Stimulated activated CD4-positive, alpha-beta T cell treated with anti-CD3 and anti-CD28 coated beads, TNF-alpha, amount 100 ng/mL, for 1 hour (primary cell): Measurements from ENCODE around the gene WDTC1.

Experiments
- DNase-seq, 3 donors: peaks; one replicate each; pipeline ENCODE4 v3.0.0-alpha.2; 2020; ENCODE audit warnings: low read depth in 3 of 3, low spot score in 1 of 3

Gene WDTC1

DNA sequence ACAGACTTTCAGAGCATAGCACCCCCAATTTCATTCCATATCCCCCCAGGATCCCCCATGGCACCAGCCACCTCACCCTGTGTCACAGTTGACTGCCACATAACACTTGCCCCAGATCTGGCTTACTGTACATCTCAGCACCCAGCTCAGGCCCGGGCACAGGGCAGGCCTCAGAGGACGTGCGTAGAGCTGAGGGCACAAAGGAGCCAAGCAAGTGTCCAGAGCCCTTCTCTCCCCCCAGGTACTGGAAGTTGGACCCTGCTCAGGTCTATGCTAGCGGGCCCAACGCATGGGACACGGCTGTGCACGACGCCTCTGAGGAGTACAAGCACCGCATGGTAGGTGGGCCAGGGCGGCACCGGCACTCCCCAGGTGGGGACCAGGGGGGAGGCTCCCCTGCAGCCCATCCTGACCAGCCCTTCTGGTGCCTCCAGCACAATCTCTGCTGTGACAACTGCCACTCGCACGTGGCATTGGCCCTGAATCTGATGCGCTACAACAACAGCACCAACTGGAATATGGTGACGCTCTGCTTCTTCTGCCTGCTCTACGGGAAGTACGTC lies 99.4 kb downstream of the WDTC1 start:
- DNase-seq, result no peak

DNA sequence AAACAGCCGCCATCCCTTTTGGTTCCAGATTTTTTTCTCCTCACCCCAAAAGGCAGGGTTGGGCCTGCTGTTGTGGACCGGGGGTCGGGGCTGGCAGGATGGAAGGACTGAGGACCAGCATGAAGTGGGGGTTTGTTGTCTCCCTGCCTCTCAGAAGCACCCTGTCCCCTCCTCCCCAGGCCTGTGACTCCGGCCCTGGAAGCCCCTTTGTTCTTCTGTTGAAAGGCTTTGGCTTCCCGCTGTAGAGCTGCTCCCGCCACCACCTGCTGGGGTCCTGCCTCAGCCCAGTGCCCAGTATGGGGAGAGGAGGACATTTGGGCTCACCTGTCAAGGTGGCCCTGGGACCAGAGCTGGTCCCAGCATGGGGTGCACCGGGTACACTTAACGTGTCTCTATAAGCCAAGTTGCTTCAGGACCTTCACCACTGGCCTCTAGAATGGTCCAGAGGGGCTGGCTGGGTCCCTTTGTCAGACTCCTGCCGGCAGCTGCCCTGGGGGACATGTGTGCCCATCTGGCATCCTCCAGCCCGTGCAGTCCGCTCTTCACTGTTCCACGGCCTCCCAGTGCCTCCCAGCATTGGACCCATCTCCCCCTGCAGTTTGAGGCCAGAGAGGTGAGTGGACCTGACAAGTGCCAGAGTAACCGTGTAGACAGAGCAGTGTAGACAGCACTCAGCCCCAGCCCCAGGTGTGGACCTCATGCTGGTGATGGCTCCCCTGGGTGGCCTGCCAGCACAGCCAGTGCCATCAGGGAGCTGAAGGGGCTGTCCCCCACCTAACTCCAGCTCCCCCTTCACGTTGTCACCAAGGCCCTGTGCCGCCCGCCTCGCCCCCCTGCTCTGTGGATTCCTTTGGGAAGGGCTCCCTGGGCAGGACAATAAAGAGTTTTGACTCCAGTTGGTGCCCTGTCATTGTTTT lies 101.3 kb downstream of the WDTC1 start:
- DNase-seq, result no peak

DNA sequence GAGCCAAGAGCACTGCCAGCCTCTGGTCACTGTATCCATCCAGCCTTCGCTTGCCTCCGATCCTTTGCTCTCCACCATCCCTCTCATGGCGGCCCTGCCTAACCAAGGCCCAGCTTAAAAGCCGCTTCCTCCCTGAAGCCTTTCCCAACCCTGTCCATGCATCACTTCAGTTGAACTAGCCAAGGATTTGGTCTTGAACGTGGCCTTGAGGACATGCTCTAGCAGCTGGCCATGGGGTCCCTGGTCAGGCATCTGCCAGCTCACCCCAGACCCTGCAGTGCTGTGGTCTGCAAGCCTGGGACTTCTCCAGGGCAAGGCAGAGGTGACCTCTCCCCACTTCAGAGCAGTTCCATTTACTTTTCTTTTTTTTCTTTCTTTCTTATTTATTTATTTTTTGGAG lies 102.3 kb downstream of the WDTC1 start:
- no peak for DNase-seq

DNA sequence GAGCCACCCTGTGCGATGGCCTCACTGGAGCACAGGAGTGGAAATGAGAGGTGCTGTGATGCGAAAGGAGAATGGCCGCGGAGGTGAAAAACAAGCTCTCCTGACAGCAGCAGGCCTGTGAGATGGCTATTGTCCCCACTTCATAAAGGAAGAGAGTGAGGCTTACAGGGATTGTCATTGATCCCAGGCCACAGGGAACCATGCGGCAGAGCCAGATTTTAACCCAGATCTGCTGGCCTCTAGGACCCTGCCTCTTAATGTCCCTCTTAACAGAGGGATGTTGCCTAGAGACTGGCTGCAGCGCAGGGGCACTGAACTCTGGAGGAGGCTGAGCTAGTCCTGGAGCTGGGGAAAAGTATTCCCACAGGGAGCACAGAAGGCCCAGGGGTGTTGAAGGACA lies 104.3 kb downstream of the WDTC1 start:
- no peak for DNase-seq

DNA sequence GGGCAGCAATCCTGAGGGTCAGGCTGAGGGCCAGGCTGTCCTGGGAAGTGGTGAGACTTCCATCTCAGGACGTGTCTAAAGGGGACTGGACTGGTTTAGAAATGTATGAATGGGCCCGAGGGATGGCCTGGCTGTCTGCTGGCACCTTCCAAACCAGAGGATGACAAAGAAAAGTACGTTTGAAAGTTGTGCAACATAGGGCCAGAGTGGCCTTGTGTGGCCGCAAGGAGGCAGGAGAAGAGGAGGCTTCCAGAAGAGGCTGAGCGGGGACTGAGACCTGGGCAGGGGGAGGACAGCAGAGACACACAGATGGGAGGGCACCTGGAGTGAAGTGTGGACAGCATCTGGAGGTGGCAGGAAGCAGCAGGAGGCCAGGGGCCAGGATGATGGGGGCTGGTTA lies 104.8 kb downstream of the WDTC1 start:
- DNase-seq, result no peak

DNA sequence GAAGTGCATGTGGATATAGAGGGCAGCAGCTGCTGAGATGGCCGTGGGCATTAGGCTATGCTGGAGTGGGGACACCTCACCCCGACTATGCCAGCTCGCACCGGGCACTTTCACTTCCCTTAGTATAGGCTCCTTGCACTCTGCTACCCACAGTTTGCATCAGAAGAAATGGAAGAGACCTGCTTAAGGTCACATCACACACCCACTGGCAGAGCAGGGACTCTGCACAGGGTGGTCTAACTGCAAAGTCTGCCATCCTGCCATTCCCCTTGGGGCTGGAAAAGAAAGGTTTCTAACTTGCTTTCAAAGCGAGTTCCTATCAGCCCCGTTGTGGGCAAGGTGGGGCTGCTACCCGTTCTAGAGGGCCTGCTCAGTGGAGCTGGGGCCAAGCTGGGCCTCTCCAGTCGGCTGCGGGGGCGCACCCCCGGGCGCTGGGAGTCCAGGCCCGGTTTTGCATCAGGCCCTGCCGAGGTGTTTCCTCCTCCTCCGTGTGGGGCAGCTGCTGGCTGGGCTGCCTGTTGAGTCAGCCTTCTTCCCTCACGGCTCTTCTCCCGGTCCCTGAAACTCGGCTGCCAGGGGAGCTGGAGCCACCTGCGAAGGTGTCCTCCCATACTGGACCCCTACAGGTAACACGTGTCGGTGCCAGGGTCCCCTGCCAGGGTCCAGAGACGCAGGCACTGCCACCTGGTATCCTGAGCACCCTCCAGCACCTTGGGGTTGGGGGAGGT lies 107.3 kb downstream of the WDTC1 start, which contains the start of gene SYTL1:
Gene SYTL1 (plus strand): TSS at position 498 of the 728 bp plus-strand sequence. CDS start 3,313 bp downstream, outside the sequence.
- peak in 2 of 3 donors; percentile 31 to 46 for DNase-seq

DNA sequence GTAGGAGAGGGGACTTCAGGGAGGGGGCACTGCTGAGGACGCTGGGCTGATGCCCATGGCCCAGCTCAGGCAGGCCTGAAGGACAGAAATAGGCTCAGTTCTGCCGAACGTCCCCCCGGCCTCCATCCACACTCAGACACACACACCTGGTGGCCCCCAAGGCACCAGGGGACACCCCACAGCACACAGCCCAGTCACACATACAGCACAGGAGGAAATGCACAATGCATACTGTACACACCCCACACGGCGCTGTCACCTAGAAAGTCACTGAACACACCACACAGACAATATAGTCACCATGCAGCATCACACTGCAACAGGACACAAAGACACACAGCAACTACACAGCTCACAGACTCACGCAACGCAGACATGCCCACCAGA lies 108.0 kb downstream of the WDTC1 start:
- no peak for DNase-seq

DNA sequence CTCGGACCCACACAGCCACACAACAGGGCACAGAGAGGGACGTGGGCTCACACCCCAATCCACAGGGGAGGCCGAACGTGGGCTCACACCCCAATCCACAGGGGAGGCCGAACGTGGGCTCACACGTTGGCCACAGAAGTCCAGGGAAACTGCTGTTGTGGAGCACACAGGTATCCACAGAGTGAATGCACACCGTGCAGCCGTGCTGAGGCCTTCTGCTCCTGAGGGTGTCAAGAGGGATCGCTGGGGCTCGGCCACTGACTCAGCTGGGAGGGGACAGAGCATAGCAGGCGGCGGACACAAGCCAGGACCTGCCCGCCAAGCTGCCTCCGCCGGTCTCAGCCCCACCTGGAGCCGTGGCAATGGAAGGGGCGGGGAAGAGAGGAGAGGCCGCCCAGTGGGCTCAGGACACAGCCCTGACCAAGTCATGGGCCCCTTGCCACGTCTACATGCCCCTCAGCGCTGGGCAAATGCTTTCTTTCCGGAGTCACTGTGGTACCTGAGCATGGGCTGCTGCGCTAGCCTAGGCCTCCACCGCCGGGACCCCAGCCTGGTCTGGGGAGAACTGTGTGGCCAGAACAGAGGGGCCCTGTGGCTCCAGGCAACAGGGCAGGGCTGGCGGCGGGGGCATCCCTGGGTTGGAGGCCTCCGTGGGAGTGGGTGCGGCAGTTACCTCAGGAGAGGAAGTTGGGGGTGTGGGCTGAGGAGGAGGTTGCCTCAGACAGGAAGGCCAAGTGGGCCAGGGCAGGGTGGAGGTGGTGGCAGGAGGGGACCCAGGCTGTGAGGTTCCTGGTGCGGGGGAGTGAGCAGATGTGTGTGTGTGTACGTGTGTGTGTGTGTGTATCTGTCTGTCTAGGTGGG lies 108.6 kb downstream of the WDTC1 start:
- DNase-seq, result peak; percentile 45 to 58 (median 52)

DNA sequence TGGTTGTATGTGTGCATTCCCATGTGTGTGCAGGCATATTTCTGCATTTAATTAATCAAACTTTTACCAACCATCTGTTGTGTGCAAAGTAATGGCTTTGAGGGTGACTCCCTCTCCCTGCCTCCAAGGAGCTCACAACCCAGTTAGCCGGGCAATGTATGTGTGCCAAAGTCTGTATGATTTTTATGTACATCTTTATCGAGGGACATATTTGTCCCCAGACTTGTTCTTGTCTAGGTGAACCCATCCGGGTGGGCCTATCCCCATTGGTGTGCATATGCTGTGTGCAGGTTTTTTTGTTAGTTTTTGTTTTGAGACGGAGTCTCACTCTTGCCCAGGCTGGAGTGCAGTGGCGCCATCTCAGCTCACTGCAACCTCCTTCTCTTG lies 109.2 kb downstream of the WDTC1 start:
- no peak for DNase-seq

DNA sequence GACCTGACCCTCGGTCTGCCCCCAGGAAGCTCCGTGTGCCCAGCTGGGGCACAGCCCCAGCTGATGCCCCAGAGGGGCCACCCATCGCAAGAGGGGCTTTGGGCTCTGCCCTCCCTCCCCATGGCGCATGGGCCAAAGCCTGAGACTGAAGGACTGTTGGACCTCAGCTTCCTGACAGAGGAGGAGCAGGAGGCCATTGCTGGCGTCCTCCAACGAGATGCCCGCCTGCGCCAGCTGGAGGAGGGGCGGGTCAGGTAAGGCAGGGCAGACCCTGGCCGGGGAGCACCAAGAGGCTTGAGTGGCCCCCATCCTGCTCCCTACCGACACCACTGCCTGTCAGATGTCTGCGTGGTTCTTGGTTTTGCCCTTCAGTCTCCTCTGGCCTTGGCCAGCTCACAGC lies 110.8 kb downstream of the WDTC1 start:
- no peak for DNase-seq

DNA sequence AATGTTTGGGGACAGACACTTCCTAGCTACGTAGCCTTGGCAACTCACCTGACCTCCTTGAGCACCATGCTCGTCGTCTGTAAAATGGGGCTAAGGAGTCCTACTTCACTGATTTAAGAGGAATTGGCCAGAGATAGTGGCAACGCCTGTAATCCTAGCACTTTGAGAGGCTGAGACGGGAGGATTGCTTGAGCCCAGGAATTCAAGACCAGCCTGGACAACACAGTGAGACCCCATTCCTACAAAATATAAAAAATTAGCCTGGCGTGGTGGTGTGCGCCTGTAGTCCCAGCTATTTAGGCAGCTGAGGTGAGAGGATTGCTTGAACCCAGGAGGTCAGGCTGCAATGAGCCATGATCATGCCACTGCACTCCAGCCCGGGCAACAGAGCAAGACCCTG lies 111.9 kb downstream of the WDTC1 start:
- no peak for DNase-seq

DNA sequence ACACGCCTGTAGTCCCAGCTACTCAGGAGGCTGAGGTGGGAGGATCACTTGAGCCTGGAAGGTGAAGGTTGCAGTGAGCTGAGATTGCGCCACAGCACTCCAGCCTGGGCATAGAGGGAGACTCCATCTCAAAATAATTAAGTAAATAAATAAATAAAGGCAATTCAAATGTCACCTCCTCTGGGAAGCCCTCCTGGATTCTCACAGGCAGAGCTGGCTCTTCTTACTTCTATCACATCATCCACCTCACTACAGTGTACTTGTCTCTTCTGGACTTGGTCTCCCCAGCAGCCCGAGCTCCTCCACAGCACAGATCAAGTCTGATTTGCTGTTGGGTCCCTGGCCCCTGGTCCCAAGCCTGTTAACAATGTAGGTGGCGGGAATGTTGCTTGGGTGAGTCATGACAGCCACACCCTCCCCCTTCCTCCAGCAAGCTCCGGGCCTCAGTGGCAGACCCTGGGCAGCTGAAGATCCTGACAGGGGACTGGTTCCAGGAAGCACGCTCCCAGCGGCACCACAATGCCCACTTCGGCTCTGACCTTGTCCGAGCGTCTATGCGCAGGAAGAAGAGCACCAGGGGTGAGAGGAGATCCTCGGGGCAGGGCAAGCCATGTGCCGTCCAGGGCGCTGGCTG lies 112.7 kb downstream of the WDTC1 start:
- DNase-seq, result no peak

DNA sequence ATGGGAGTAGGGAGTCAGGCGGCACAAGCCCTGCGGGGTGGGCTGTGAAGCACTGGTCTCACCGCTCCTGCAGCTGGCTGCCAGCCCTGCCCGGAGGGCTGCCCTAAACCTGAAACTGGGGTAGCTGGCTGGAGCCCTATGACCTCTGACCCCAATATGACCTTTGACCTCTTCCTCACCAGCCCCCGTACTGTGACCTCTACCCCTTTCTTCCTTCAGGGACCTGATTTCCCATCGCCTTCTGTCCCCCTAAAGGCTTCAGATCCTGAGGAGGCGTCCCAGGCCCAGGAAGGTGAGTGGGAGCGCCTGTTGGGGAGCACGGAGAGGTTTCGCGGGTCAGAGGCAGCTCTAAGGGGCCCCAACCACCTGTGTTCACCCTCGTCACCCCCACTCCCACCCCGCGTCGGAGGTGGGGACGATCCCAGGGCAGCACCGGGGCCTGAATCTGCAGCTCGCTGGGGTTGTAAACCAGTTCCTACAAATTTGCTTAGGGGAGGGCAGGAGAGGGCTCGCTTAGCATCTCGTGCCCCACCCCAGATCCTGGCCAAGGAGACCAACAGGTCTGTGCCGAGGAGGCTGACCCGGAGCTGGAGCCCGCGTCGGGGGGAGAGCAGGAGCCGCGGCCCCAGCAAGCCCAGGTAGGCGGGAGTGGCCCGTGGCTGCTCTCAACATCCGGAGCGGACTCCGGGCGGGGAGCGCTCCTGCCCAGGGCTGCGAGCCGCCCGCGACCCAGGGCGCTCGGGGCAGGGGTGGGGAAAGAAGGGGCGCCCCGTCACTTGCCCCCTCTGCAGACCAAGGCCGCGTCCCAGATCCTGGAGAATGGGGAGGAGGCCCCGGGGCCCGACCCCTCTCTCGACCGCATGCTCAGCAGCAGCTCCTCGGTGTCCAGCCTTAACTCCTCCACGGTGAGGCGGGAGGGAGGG lies 114.7 kb downstream of the WDTC1 start:
- DNase-seq, result no peak

DNA sequence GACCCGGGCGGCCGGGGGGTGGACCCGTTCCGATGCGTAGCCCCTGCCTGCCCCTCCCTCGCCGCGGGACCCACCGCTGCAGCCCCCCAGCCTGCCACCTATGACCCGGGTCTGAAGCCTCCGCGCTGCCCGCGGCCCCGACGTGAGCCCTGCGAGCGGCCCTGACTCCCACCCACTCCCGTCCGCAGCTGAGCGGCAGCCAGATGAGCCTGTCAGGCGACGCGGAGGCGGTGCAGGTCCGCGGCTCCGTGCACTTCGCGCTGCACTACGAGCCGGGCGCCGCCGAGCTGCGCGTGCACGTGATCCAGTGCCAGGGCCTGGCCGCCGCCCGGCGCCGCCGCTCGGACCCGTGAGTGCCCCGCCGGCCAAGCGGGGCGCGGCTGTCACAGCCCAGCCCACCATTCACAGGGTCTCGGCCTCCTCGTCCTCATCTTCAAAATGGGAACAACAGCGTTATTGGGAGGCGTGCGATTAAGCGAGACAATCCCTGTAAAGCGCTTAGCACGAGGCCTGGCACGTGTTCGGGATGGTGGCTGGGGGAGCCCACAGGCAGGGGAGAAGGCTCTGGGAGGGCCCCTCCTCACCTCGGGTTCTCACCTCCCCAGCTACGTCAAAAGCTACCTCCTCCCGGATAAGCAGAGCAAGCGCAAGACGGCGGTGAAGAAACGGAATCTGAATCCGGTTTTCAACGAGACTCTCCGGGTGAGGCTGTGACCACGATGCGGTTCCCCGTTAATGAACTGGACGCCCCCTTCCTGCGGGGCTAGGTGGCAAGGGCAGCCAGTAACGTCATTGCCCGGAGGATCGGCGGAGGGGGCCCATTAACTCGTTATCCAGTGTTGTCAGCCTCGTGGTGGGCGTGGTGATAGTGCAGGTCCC lies 115.6 kb downstream of the WDTC1 start:
- DNase-seq, result no peak

DNA sequence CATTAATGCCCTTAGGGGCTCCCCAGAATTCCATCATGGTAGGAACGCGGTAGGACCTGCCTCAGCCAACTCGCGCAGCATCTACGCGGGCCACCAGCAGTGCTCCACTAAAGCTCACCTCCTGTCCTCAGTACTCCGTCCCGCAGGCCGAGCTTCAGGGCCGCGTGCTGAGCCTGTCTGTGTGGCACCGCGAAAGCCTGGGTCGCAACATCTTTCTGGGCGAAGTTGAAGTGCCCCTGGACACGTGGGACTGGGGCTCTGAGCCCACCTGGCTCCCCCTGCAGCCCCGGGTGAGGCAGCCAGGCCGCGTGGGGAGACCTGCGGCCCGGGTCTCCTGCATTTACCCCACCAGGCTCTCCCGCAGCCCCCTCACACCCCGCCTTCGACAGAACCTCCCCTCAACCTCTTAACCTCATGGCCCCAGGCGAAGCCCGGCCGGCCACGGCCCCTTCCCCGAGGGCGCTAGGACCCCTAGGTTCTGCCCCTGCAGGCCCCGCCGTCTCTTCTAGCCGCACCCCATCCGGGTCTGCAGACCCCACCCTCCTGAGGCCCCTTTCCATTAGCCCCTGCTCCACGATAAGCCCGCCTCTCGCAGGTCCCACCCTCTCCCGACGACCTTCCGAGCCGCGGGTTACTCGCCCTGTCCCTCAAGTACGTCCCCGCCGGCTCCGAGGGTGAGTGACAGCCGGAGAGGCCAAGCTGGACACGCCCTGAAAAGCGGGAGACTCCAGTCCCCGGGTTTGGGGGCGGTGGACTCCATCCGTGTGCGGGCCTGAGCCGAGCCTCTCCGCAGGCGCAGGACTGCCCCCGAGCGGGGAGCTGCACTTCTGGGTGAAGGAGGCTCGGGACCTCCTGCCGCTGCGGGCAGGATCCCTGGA lies 116.5 kb downstream of the WDTC1 start:
- no peak for DNase-seq

DNA sequence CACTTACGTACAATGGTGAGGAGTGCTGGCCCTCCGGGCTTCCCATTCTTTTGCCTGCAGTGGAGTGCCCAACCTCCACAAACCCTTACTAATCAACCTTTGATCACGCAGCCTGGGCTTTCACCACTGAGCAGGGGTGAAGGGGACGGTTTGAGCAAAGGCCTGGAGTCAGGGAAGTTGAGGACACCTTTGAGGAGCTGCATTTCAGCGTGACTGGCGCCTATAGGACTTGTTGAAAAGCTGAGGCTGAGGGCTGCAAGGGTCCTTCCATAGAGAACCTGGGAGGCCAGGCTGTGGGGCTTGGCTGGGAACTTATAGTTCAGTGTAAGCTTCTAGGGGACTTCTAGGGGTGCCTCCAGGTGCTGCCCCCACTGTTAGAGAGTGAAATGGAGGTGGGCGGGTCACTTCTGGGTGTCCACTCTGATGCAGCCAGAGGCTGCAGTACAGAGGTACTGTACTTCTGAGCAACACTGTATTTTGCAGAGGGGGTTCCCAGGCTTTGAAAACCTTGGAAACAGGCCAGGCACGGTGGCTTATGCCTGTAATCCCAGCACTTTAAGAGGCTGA lies 117.2 kb downstream of the WDTC1 start:
- no peak for DNase-seq

DNA sequence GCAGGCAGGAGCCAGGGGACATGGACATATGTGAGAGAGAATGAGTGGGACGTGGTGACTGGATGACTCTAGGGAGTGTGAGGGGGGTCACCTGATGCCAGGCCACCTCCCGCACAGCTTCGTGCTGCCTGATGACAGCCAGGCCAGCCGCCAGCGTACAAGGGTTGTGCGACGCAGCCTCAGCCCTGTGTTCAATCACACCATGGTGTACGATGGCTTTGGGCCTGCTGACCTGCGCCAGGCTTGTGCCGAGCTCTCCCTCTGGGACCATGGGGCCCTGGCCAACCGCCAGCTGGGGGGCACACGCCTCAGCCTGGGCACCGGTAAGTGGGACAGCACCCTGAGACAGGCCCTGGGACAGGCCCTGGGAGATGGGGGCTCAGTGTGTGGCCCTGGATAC lies 118.7 kb downstream of the WDTC1 start:
- DNase-seq, result no peak
